SU-DHL-6 (cell line): Measurements from ENCODE around the gene TTC12.

Source experiments
- H2AFZ ChIP-seq: fragments of 200-600 bp; sonication (generic); 2 replicates; pipeline ENCODE4 v1.6.1; 2014; ENCODE audit warnings: low read depth, mild to moderate bottlenecking, moderate library complexity, mixed read lengths, antibody characterized with exemption, low read length; ENCODE audit not compliant: severe bottlenecking
- H3F3A ChIP-seq: fragments of 200-600 bp; shearing (Covaris generic); 2 replicates; pipeline ENCODE4 v1.6.0; 2016; ENCODE audit warnings: antibody characterized with exemption, mild to moderate bottlenecking; ENCODE audit not compliant: insufficient read depth
- H3K27ac ChIP-seq: fragments of 200-600 bp; sonication (generic); 2 replicates; pipeline ENCODE4 v1.5.1; 2016; ENCODE audit warnings: low read depth, mild to moderate bottlenecking, low read length, moderate library complexity, mixed read lengths
- H3K27me3 ChIP-seq: fragments of 200-600 bp; sonication (generic), shearing (Covaris generic); 2 replicates; pipeline ENCODE4 v1.6.0; 2014; ENCODE audit warnings: mild to moderate bottlenecking, low read length
- H3K36me3 ChIP-seq: fragments of 200-600 bp; sonication (generic); 2 replicates; pipeline ENCODE4 v1.6.1; 2014; ENCODE audit warnings: mild to moderate bottlenecking, low read length, mixed read lengths
- H3K4me2 ChIP-seq: fragments of 300-600, 200-600 bp; shearing (Covaris generic), sonication (generic); 2 replicates; pipeline ENCODE4 v1.6.0; 2014; ENCODE audit warnings: low read length, low read depth, mild to moderate bottlenecking; ENCODE audit not compliant: poor library complexity, severe bottlenecking
- H3K4me3 ChIP-seq: fragments of 200-600 bp; sonication (generic); 2 replicates; pipeline ENCODE4 v1.5.1; 2014; ENCODE audit warnings: antibody characterized with exemption, low read length, mild to moderate bottlenecking, mixed read lengths; ENCODE audit not compliant: insufficient read depth, poor library complexity, severe bottlenecking
- H3K79me2 ChIP-seq: fragments of 200-600 bp; sonication (generic); 2 replicates; pipeline ENCODE4 v1.6.1; 2014; ENCODE audit warnings: mild to moderate bottlenecking, low read length, moderate library complexity; ENCODE audit not compliant: insufficient read depth
- H3K9ac ChIP-seq: fragments of 200-600 bp; sonication (generic); 2 replicates; pipeline ENCODE4 v1.7.0; 2014; ENCODE audit warnings: mild to moderate bottlenecking, low read length
- H3K9me2 ChIP-seq: fragments of 200-600 bp; sonication (generic); replicated peaks from 2 replicates; pipeline ENCODE4 v1.6.1; 2014; ENCODE audit warnings: low read length; ENCODE audit not compliant: insufficient read depth
- H3K9me3 ChIP-seq: fragments of 200-600 bp; sonication (generic); 2 replicates; pipeline ENCODE4 v1.6.1; 2014; ENCODE audit warnings: low read length, mixed read lengths; ENCODE audit not compliant: insufficient read depth
- H4K20me1 ChIP-seq: fragments of 200-600 bp; sonication (generic); 2 replicates; pipeline ENCODE4 v1.6.1; 2014; ENCODE audit warnings: low read depth, mild to moderate bottlenecking, antibody characterized with exemption, low read length, moderate library complexity, mixed read lengths
- CTCF ChIP-seq: fragments of 200-600 bp; sonication (generic); IDR thresholded peaks from one replicate; pipeline ENCODE4 v1.5.1; 2017; ENCODE audit warnings: antibody characterized with exemption, mild to moderate bottlenecking, low read length, moderate library complexity; ENCODE audit not compliant: insufficient read depth, poor library complexity, severe bottlenecking
- EZH2phosphoT487 ChIP-seq: fragments of 200-600 bp; sonication (generic), shearing (Covaris generic); conservative IDR thresholded peaks from 2 replicates; pipeline ENCODE4 v1.6.1; 2018; ENCODE audit warnings: mild to moderate bottlenecking, antibody characterized with exemption, low read length, moderate library complexity, mixed read lengths

TTC12 gene

GRCh38 chr11:113281052-113281725 lies 33.2 kb upstream of the TTC12 start:
- Histone ChIP-seq H3K4me3 (no peak overlapping the region), H3K9ac (no peak overlapping the region), H3K9me2 (no peaks in the 10 kb centered on the region), H3K27me3 (no peaks in the 10 kb centered on the region), H3K79me2 (no peaks in the 10 kb centered on the region), H3K36me3 (no peaks in the 10 kb centered on the region), H3K9me3 (no peaks in the 10 kb centered on the region), H3F3A (no peaks in the 10 kb centered on the region), H3K27ac (no peak overlapping the region), H2AFZ (no peak overlapping the region), H4K20me1 (no peaks in the 10 kb centered on the region), H3K4me2 (no peak overlapping the region)
- TF ChIP-seq EZH2phosphoT487 (no peak), CTCF (no peak)

- H3K9ac ChIP-seq = no peak overlapping the region
- H3K4me2 ChIP-seq = no peak overlapping the region
- no peaks in the 10 kb centered on the region for H3F3A ChIP-seq
- H3K9me3 ChIP-seq = no peaks in the 10 kb centered on the region
- no peaks in the 10 kb centered on the region for H4K20me1 ChIP-seq
- TF ChIP-seq CTCF = no peak
- TF ChIP-seq EZH2phosphoT487 = no peak
- H3K27ac ChIP-seq = no peak overlapping the region
- H3K36me3 ChIP-seq = no peaks in the 10 kb centered on the region
- H3K79me2 ChIP-seq = no peaks in the 10 kb centered on the region
- H3K27me3 ChIP-seq = no peaks in the 10 kb centered on the region
- no peaks in the 10 kb centered on the region for H3K9me2 ChIP-seq
- H2AFZ ChIP-seq = no peak overlapping the region
- no peak overlapping the region for H3K4me3 ChIP-seq
Measured at GRCh38 chr11:113282898-113283437, 31.4 kb upstream of the TTC12 start.

- Histone ChIP-seq H3K4me2 (no peak overlapping the region), H3K9ac (no peak overlapping the region), H3F3A (no peaks in the 10 kb centered on the region), H3K9me3 (no peaks in the 10 kb centered on the region), H3K27me3 (no peaks in the 10 kb centered on the region), H3K79me2 (no peaks in the 10 kb centered on the region), H3K4me3 (no peak overlapping the region), H2AFZ (no peak overlapping the region), H4K20me1 (no peaks in the 10 kb centered on the region), H3K36me3 (no peaks in the 10 kb centered on the region), H3K27ac (no peak overlapping the region), H3K9me2 (no peaks in the 10 kb centered on the region)
- TF ChIP-seq CTCF (no peak), EZH2phosphoT487 (no peak)
Measured at GRCh38 chr11:113283881-113284280, 30.5 kb upstream of the TTC12 start.
